IMR-90 (cell line): ENCODE data around the gene B3GLCT. TPM values are rescaled to one million over a fixed set of nuclear protein-coding genes. Genes with fewer than 3 reads are reported as not detected.
"Not testable (repeated sequence)": the region's sequence is repeated elsewhere in the genome, so short reads cannot be mapped to it uniquely, and the experiment has no call there.

Source experiments
- ATAC-seq: fragments of 200-7000 bp; cut with Tn5 transposase; 2 replicates; pipeline ENCODE4 v1.9.1; 2020; ENCODE audit warnings: low read depth, mild to moderate bottlenecking, moderate library complexity
- BruUV-seq: library from RNA; stranded (reverse); fragments of 400-500 nt; replicated peaks from 2 replicates; lab custom pipeline; 2021; lab: Mats Ljungman, UMichigan
- CTCF ChIA-PET: fragments of 300-600 bp; formaldehyde crosslinking; extraction: SDS; loops from one replicate; lab custom pipeline; 2021; ENCODE audit warnings: antibody characterized with exemption; lab: Yijun Ruan, JAX
- POLR2A ChIA-PET: fragments of 300-600 bp; sonication (Branson Sonifier 250); formaldehyde crosslinking; loops from one replicate; lab custom pipeline; 2022; ENCODE audit warnings: antibody characterized with exemption; ENCODE audit not compliant: unreplicated experiment; lab: Charles Lee
- DNase-seq: peaks from one replicate; pipeline ENCODE4 v3.0.0; 2013
- H2AFZ ChIP-seq: replicated peaks from 2 replicates; pipeline ENCODE3; 2013; ENCODE audit warnings: low read length, mild to moderate bottlenecking; ENCODE audit not compliant: poor library complexity
- H2AK5ac ChIP-seq: 2 replicates; pipeline ENCODE4 v1.6.1; 2013; ENCODE audit warnings: low read depth, low read length, inconsistent platforms
- H2AK9ac ChIP-seq: replicated peaks from 2 replicates; pipeline ENCODE3; 2013; ENCODE audit warnings: mild to moderate bottlenecking, low read depth, low read length, moderate library complexity; ENCODE audit not compliant: poor library complexity
- H2BK120ac ChIP-seq: 2 replicates; pipeline ENCODE4 v1.6.1; 2013; ENCODE audit warnings: low read depth, low read length, inconsistent platforms
- H2BK15ac ChIP-seq: 3 replicates; pipeline ENCODE4 v1.6.1; 2013; ENCODE audit warnings: low read depth, low read length, inconsistent platforms
- H2BK20ac ChIP-seq: 2 replicates; pipeline ENCODE4 v1.6.1; 2013; ENCODE audit warnings: low read depth, mild to moderate bottlenecking, inconsistent platforms, low read length, moderate library complexity
- H2BK5ac ChIP-seq: 2 replicates; pipeline ENCODE4 v1.6.1; 2013; ENCODE audit warnings: mild to moderate bottlenecking, low read depth, low read length, inconsistent platforms; ENCODE audit not compliant: poor library complexity, severe bottlenecking
- H3K14ac ChIP-seq: replicated peaks from 2 replicates; pipeline ENCODE4 v1.6.1; 2013; ENCODE audit warnings: low read depth, low read length, inconsistent platforms
- H3K18ac ChIP-seq: 2 replicates; pipeline ENCODE4 v1.6.1; 2013; ENCODE audit warnings: low read depth, low read length, control low read depth
- H3K23ac ChIP-seq: 2 replicates; pipeline ENCODE4 v1.6.1; 2013; ENCODE audit warnings: low read depth, low read length, inconsistent platforms
- H3K27ac ChIP-seq: 2 replicates; pipeline ENCODE4 v1.5.1; 2013; ENCODE audit warnings: mild to moderate bottlenecking, control low read depth, low read length; ENCODE audit not compliant: insufficient read depth
- H3K27me3 ChIP-seq: 2 replicates; pipeline ENCODE4 v1.6.1; 2013; ENCODE audit warnings: low read length; ENCODE audit not compliant: control insufficient read depth, insufficient read depth
- H3K36me3 ChIP-seq: 2 replicates; pipeline ENCODE4 v1.6.1; 2013; ENCODE audit warnings: low read length, mixed read lengths; ENCODE audit not compliant: control insufficient read depth, insufficient read depth
- H3K4ac ChIP-seq: 2 replicates; pipeline ENCODE4 v1.6.1; 2013; ENCODE audit warnings: low read depth, low read length, inconsistent platforms
- H3K4me1 ChIP-seq: 2 replicates; pipeline ENCODE4 v1.6.1; 2013; ENCODE audit warnings: low read length, mixed read lengths; ENCODE audit not compliant: control insufficient read depth, insufficient read depth
- H3K4me2 ChIP-seq: 2 replicates; pipeline ENCODE4 v1.6.1; 2013; ENCODE audit warnings: low read depth, mild to moderate bottlenecking, control low read depth, low read length, moderate library complexity
- H3K4me3 ChIP-seq: 2 replicates; pipeline ENCODE4 v1.5.1; 2013; ENCODE audit warnings: low read depth, mild to moderate bottlenecking, control low read depth, low read length, moderate library complexity; ENCODE audit not compliant: insufficient read depth
- H3K56ac ChIP-seq: 2 replicates; pipeline ENCODE4 v1.6.1; 2013; ENCODE audit warnings: low read length, inconsistent platforms; ENCODE audit not compliant: insufficient read depth; ENCODE audit errors: extremely low read depth
- H3K79me1 ChIP-seq, 2 experiments: 2 replicates each; pipeline ENCODE4 v1.6.1; 2013; ENCODE audit warnings: low read length in 2 of 2, inconsistent platforms in 1 of 2, low read depth in 1 of 2
- H3K9ac ChIP-seq: 2 replicates; pipeline ENCODE4 v1.6.1; 2013; ENCODE audit warnings: low read depth, low read length, control low read depth
- H3K9me1 ChIP-seq: 2 replicates; pipeline ENCODE4 v1.6.1; 2013; ENCODE audit warnings: low read length, inconsistent platforms; ENCODE audit not compliant: insufficient read depth
- H3K9me3 ChIP-seq: 2 replicates; pipeline ENCODE4 v1.6.1; 2013; ENCODE audit warnings: low read length; ENCODE audit not compliant: control insufficient read depth, insufficient read depth
- H4K20me1 ChIP-seq: 2 replicates; pipeline ENCODE4 v1.6.1; 2013; ENCODE audit warnings: low read length, inconsistent platforms; ENCODE audit not compliant: insufficient read depth
- H4K5ac ChIP-seq: 2 replicates; pipeline ENCODE4 v1.6.1; 2013; ENCODE audit warnings: mild to moderate bottlenecking, low read depth, low read length, control low read depth
- H4K8ac ChIP-seq, 2 experiments: 2 replicates each; pipeline ENCODE4 v1.6.1; 2013; ENCODE audit warnings: low read depth in 2 of 2, low read length in 2 of 2, control low read depth in 1 of 2, inconsistent platforms in 1 of 2
- H4K91ac ChIP-seq: 2 replicates; pipeline ENCODE4 v1.6.1; 2013; ENCODE audit warnings: low read depth, low read length, inconsistent platforms; ENCODE audit not compliant: insufficient read depth
- WGBS, 2 experiments: methylation state at CpG; one replicate each; pipeline versions ENCODE4 v1.1.5 to v1.1.7; 2013; ENCODE audit warnings: missing lambda C conversion rate in 2 of 2; ENCODE audit not compliant: insufficient read length in 1 of 2; ENCODE audit errors: extremely low coverage in 2 of 2; 5-methylcytosine and 5-hydroxymethylcytosine counted together
- dilution Hi-C: fragments of 300-500 bp; cut with HindIII; formaldehyde crosslinking; loops from one replicate; pipeline ENCODE4 v1.14.3; 2018; ENCODE audit warnings: low sequenced_read_pairs; ENCODE audit not compliant: unreplicated experiment
- in situ Hi-C: fragments of 300-500 bp; cut with MboI; formaldehyde crosslinking; loops from 3 replicates; pipeline ENCODE4 v1.14.3; 2019; ENCODE audit warnings: low sequenced_read_pairs, inconsistent platforms, mixed read lengths
- intact Hi-C: fragments of 100-400 bp; cut with micrococcal nuclease; formaldehyde crosslinking; loops from 2 replicates; pipeline ENCODE4 v1.10.0; 2022
- polyA plus RNA-seq, 3 experiments: library from polyadenylated mRNA; depleted of rRNA; stranded (reverse); fragments of >200 nt; gene quantifications; 2 replicates each; pipeline ENCODE4 v1.2.3, GENCODE V29; 2012; ENCODE audit warnings: low replicate concordance in 1 of 3
- total RNA-seq: library from RNA; depleted of rRNA; stranded (reverse); fragments of >200 nt; gene quantifications from 2 replicates; pipeline ENCODE4 v1.2.3, GENCODE V29; 2012

The B3GLCT gene
- total and polyA plus RNA-seq, 2 of the 4 experiments (the other 2 are of a cell fraction): 2.0 to 4.5 TPM

DNA sequence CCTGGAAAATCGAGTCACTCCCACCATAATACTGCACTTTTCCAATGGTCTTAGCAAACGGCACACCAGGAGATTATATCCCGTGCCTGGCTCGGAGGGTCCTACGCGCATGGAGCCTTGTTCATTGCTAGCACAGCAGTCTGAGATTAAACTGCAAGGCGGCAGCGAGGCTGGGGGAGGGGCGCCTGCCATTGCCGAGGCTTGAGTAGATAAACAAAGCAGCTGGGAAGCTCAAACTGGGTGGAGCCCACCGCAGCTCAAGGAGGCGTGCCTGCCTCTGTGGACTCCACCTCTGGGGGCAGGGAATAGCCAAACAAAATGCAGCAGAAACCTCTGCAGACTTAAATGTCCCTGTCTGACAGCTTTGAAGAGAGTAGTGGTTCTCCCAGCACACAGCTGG, 141.1 kb downstream of the B3GLCT start:
- H3K18ac ChIP-seq, H2BK20ac ChIP-seq, H3K9me3 ChIP-seq, H3K79me1 ChIP-seq, CTCF ChIA-PET, H3K4me3 ChIP-seq, POLR2A ChIA-PET, dilution Hi-C loops, H2BK15ac ChIP-seq, H3K56ac ChIP-seq, H2BK120ac ChIP-seq, H2AK9ac ChIP-seq, H3K14ac ChIP-seq, H3K36me3 ChIP-seq, BruUV-seq, H3K9ac ChIP-seq, DNase-seq, H3K4me2 ChIP-seq, H4K91ac ChIP-seq, intact Hi-C loops, H2AK5ac ChIP-seq, H3K23ac ChIP-seq, H3K27me3 ChIP-seq, H2BK5ac ChIP-seq, H4K8ac ChIP-seq, H3K27ac ChIP-seq, in situ Hi-C loops, H4K5ac ChIP-seq, H3K4me1 ChIP-seq, H2AFZ ChIP-seq, ATAC-seq, H3K4ac ChIP-seq, H3K9me1 ChIP-seq, H4K20me1 ChIP-seq: not testable (repeated sequence)
- 81% methylated on average over 11 of the region's 12 CpGs; no CpG with 5 or more reads in 1 of the 2 experiments for WGBS, 2 experiments
